SK-N-MC (cell line): Measurements from ENCODE around the gene SETD2.

Experiments
- EZH2 ChIP-seq: fragments of 200-600 bp; sonication (generic); IDR thresholded peaks from one replicate; pipeline ENCODE4 v1.6.1; 2017; ENCODE audit warnings: antibody characterized with exemption
- FOXP2 ChIP-seq: optimal IDR thresholded peaks from 2 replicates; pipeline ENCODE3; 2011; ENCODE audit warnings: mild to moderate bottlenecking, moderate library complexity; ENCODE audit not compliant: insufficient read depth; ENCODE audit errors: extremely low read length, control extremely low read depth
- POLR2AphosphoS5 ChIP-seq: IDR thresholded peaks from 2 replicates; pipeline ENCODE4 v1.6.1; 2012; ENCODE audit warnings: mild to moderate bottlenecking, low read depth, low read length, borderline replicate concordance

DNA sequence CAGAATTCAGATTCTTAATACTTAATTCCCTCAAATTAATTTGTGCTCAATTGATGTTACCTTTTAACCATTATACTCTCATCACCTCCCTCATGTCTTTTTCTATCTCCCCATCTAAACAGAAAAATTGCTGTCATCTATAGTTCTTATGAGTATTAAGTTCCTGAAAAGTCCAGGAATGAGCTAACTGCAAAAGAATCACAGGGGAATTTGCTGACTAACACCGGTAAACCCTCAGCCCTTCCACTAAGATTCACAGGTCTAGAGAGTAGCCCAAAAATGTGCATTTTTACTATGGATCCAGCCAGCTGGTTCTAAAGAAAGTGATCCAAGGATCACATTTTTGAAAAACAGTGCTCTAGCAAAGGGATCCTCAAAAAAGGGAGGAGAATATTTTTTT is 67.0 kb downstream of the SETD2 start:
- TF ChIP-seq EZH2, result no peak
- no peak for TF ChIP-seq POLR2AphosphoS5
- no peak for TF ChIP-seq FOXP2
